ENCODE data around the gene EFCAB6. TPM values are rescaled to one million over a fixed set of nuclear protein-coding genes. Genes with fewer than 3 reads are reported as not detected.
A peak's percentile ranks its signal among the peaks of the same experiment; 100 is the strongest.

Gene EFCAB6
- total and polyA plus RNA-seq, 7 donors = 0.07 to 0.84 (median 0.50) TPM

DNA sequence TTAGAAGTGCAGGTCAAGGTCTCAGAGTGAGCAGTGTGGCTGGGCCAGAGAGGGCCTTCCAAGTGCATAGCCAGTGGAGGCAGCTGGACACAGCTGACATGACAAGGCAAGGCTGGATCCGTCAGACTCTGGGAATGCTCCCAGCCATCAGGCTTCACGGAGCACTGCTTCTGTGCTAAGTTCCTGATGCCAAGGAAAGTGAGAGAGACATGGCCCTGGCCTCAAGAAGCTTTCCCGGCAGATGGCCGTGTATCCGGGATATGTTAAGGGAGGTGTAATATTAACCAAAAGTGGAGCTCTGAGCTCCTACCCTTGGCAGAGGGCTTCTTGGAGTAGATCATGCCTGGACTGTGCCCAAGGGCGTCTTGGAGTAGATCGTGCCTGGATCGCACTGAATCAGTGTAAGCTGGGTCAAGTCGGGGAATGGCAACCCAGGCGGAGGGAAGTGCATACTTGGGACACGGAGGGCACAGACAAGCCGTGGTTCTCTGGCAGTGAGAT is 7.4 kb upstream of the EFCAB6 start:
- Histone ChIP-seq H3K9me3 (no peaks in the 10 kb centered on the region), H3K4me1 (no peaks in the 10 kb centered on the region), H3K27me3 (ENCODE audit: insufficient read depth in 3 of 3, low read length in 2 of 3) (peaks cover 0 to 36% (median 18%) of the 10 kb centered on the region in 3 donors), H3K4me3 (no peak overlapping the region), H3K36me3 (ENCODE audit: insufficient read depth in 1 of 2, low read depth in 1 of 2) (no peaks in the 10 kb centered on the region), H3K27ac (no peak overlapping the region)
- DNase-seq (no peak), ATAC-seq (no peak)
- WGBS, 3 donors = 55 to 61% (median 57%) methylated on average over 12 of the region's 12 CpGs
- intact Hi-C loops (cut with DNase I) = no loop called here
- TF ChIP-seq, protein P1, sequence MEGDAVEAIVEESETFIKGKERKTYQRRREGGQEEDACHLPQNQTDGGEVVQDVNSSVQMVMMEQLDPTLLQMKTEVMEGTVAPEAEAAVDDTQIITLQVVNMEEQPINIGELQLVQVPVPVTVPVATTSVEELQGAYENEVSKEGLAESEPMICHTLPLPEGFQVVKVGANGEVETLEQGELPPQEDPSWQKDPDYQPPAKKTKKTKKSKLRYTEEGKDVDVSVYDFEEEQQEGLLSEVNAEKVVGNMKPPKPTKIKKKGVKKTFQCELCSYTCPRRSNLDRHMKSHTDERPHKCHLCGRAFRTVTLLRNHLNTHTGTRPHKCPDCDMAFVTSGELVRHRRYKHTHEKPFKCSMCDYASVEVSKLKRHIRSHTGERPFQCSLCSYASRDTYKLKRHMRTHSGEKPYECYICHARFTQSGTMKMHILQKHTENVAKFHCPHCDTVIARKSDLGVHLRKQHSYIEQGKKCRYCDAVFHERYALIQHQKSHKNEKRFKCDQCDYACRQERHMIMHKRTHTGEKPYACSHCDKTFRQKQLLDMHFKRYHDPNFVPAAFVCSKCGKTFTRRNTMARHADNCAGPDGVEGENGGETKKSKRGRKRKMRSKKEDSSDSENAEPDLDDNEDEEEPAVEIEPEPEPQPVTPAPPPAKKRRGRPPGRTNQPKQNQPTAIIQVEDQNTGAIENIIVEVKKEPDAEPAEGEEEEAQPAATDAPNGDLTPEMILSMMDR (IDR thresholded peaks at IDR 0.05) = no peak

DNA sequence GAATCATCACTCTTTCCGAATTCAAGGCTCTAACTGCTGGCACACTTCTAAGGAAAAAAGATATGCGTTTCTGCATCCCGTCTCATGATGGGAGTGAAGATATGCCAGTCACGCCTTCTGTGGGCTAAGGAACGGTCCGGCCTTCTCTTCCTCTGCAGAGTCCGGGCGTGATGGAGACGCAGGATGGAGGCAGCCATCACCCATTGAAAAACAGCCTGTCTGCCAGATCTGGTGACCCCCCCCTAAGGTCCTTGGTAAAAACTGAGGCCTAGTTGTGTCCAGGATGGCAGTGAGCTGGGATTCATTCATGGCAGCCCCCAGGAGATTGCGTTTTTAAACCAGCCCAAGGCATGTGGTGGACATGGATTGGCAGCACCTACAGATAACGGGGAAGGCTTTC is 6.9 kb upstream of the EFCAB6 start:
- peaks cover 0 to 32% (median 18%) of the 10 kb centered on the region in 3 donors for H3K27me3 ChIP-seq (ENCODE audit: insufficient read depth in 3 of 3, low read length in 2 of 3)
- DNase-seq = no peak
- H3K36me3 ChIP-seq (ENCODE audit: insufficient read depth in 1 of 2, low read depth in 1 of 2) = no peaks in the 10 kb centered on the region
- no peaks in the 10 kb centered on the region for H3K4me1 ChIP-seq
- WGBS, 3 donors = 82 to 87% (median 85%) methylated on average over 11 of the region's 11 CpGs
- no peaks in the 10 kb centered on the region for H3K9me3 ChIP-seq
- no peak for ATAC-seq
- TF ChIP-seq, protein P1 (IDR thresholded peaks at IDR 0.05) = no peak
- no peak overlapping the region for H3K27ac ChIP-seq
- intact Hi-C loops (cut with DNase I) = no loop called here
- no peak overlapping the region for H3K4me3 ChIP-seq

DNA sequence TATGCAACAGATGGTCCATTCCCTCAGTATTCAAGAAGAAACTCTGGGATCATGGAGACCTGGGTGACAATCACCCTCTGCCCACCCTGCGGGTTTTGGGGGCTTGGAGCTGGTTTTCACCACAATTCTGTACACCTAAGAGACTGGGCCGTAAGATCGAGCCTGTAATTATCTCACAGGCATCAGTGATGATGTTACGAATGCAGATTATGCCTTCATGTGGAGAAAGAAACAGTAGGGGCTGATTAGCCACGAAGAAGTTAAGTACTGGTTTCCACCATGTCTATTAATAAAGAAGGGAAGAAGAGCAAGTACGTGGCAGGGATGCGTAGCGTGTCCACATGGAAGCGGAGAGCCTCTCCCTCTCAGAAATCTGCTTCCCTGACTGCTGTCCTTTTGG is 5.3 kb upstream of the EFCAB6 start:
- intact Hi-C loops (cut with DNase I) = no loop called here
- Histone ChIP-seq H3K36me3 (ENCODE audit: insufficient read depth in 1 of 2, low read depth in 1 of 2) (no peaks in the 10 kb centered on the region), H3K4me3 (no peak overlapping the region), H3K9me3 (no peaks in the 10 kb centered on the region), H3K27ac (no peak overlapping the region), H3K4me1 (peaks cover 10% of the 10 kb centered on the region), H3K27me3 (ENCODE audit: insufficient read depth in 3 of 3, low read length in 2 of 3) (peaks cover 0 to 21% (median 10%) of the 10 kb centered on the region in 3 donors)
- ATAC-seq = no peak
- TF ChIP-seq, protein P1 (IDR thresholded peaks at IDR 0.05) = no peak
- no peak for DNase-seq
- 94 to 95% (median 95%) methylated on average over 9 of the region's 9 CpGs for WGBS, 3 donors

DNA sequence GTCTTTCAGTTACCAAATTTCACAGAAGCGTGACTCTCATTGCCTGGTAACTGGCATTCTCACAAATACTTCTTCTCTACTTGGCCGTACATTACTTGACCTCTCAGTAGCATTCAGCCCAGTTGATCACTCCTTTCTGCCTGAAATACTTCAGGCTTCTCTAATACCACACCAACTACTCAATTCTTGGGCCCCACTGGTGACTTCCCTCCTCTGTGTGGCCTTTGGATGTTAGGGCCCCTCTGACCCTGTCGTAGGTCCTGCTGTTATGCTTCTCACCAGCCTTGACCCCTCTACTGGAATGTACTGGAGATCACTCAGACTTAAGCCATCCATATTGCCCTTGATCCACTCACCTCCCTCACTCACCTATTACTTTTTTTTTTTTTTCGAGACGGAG is 2.2 kb upstream of the EFCAB6 start:
- peaks cover 15% of the 10 kb centered on the region for H3K4me1 ChIP-seq
- H3K27ac ChIP-seq = no peak overlapping the region
- H3K4me3 ChIP-seq = no peak overlapping the region
- no peaks in the 10 kb centered on the region for H3K36me3 ChIP-seq (ENCODE audit: insufficient read depth in 1 of 2, low read depth in 1 of 2)
- no peaks in the 10 kb centered on the region for H3K9me3 ChIP-seq
- H3K27me3 ChIP-seq (ENCODE audit: insufficient read depth in 3 of 3, low read length in 2 of 3) = peaks cover 0 to 1% (median 0%) of the 10 kb centered on the region in 3 donors
- intact Hi-C loops (cut with DNase I) = no loop called here
- WGBS, 3 donors = 94 to 96% (median 95%) methylated on average over 5 of the region's 5 CpGs
- DNase-seq = no peak
- ATAC-seq = no peak
- TF ChIP-seq, protein P1 (IDR thresholded peaks at IDR 0.05) = no peak

DNA sequence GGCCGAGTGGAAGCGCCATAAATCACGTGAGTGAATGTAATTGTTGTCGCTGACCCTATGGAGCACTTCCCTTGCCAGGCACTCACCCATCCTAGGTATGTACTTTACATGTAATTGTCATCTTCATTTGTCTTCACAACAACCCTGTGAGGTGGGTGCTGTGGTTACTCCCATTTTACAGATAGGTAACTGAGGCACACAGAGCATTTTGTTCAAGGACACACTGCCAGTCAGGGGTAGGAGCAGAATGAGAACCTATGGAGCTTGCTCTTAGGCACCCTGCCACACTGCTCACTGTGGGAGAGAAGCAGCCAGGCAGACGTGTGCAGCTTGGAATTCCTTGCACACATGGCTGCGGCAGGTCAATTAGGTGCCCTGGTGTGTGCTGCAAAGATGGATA is 785 bp upstream of the EFCAB6 start:
- H3K4me3 ChIP-seq = peak overlapping the region; percentile 79
- intact Hi-C loops (cut with DNase I) = no loop called here
- ATAC-seq (no peak), DNase-seq (no peak)
- H3K27ac ChIP-seq = peak overlapping the region; percentile 75
- peaks cover 15% of the 10 kb centered on the region for H3K4me1 ChIP-seq
- TF ChIP-seq, protein P1 (IDR thresholded peaks at IDR 0.05) = no peak
- WGBS, 3 donors = 11 to 13% (median 12%) methylated on average over 6 of the region's 6 CpGs
- H3K27me3 ChIP-seq (ENCODE audit: insufficient read depth in 3 of 3, low read length in 2 of 3) = no peaks in the 10 kb centered on the region
- H3K9me3 ChIP-seq = no peaks in the 10 kb centered on the region
- no peaks in the 10 kb centered on the region for H3K36me3 ChIP-seq (ENCODE audit: insufficient read depth in 1 of 2, low read depth in 1 of 2)

Measured in psoas muscle (tissue), 8 donors.